Activated T-helper 17 cell treated with anti-CD3 and anti-CD28 coated beads, Interleukin-2, amount 50 U/mL, for 72 hours (primary cell): Measurements from ENCODE around the gene SYF2. TPM values are rescaled to one million over a fixed set of nuclear protein-coding genes. Genes with fewer than 3 reads are reported as not detected.
A peak's percentile ranks its signal among the peaks of the same experiment; 100 is the strongest.

Experiments
- ATAC-seq: fragments of 150-1000 bp; cut with Tn5 transposase; replicated peaks from 2 replicates; pipeline ENCODE4 v1.10.0; 2021; ENCODE audit warnings: mild to moderate bottlenecking, moderate library complexity
- H3K27ac Mint-ChIP-seq: one replicate; pipeline ENCODE4 v1.8.0; 2022; ENCODE audit warnings: mixed read lengths
- H3K27me3 Mint-ChIP-seq: one replicate; pipeline ENCODE4 v1.8.0; 2022; ENCODE audit warnings: mixed read lengths
- H3K36me3 Mint-ChIP-seq: one replicate; pipeline ENCODE4 v1.8.0; 2022; ENCODE audit warnings: low read depth, mild to moderate bottlenecking, mixed read lengths
- H3K4me1 Mint-ChIP-seq: one replicate; pipeline ENCODE4 v1.8.0; 2022; ENCODE audit warnings: mixed read lengths
- H3K4me3 Mint-ChIP-seq: one replicate; pipeline ENCODE4 v1.8.0; 2022; ENCODE audit warnings: mild to moderate bottlenecking, mixed read lengths
- H3K9me3 Mint-ChIP-seq: one replicate; pipeline ENCODE4 v1.8.0; 2022; ENCODE audit warnings: mixed read lengths
- total RNA-seq, 2 donors: library from RNA; stranded (reverse); gene quantifications; one replicate each; pipeline ENCODE4 v1.2.3, GENCODE V29; 2022

The SYF2 gene
- total RNA-seq, 2 donors from 2014 or later = 39.1 to 46.1 TPM

- ATAC-seq = no peak
- Mint-ChIP-seq H3K36me3 (no peaks in the 10 kb centered on the region), H3K27me3 (peaks cover 6% of the 10 kb centered on the region), H3K9me3 (no peaks in the 10 kb centered on the region), H3K27ac (no peak overlapping the region), H3K4me1 (no peaks in the 10 kb centered on the region), H3K4me3 (no peak overlapping the region)
Observed at GRCh38 chr1:25205786-25206185, 26.5 kb downstream of the SYF2 start.

- no peaks in the 10 kb centered on the region for H3K4me1 Mint-ChIP-seq
- no peak overlapping the region for H3K27ac Mint-ChIP-seq
- H3K36me3 Mint-ChIP-seq = no peaks in the 10 kb centered on the region
- H3K4me3 Mint-ChIP-seq = no peak overlapping the region
- ATAC-seq = peak; percentile 42
- peaks cover 6% of the 10 kb centered on the region for H3K27me3 Mint-ChIP-seq
- H3K9me3 Mint-ChIP-seq = no peaks in the 10 kb centered on the region
Observed at GRCh38 chr1:25204797-25205480, 27.4 kb downstream of the SYF2 start.

- Mint-ChIP-seq H3K27ac (no peak overlapping the region), H3K36me3 (no peaks in the 10 kb centered on the region), H3K4me3 (no peak overlapping the region), H3K27me3 (no peaks in the 10 kb centered on the region), H3K9me3 (no peaks in the 10 kb centered on the region), H3K4me1 (peaks cover 6% of the 10 kb centered on the region)
- ATAC-seq = no peak
Observed at GRCh38 chr1:25201006-25201405, 31.3 kb downstream of the SYF2 start.

GRCh38 chr1:25199819-25200620, 32.3 kb downstream of the SYF2 start:
- H3K27me3 Mint-ChIP-seq = no peaks in the 10 kb centered on the region
- ATAC-seq = no peak

GRCh38 chr1:25198663-25199252, 33.5 kb downstream of the SYF2 start:
- H3K27me3 Mint-ChIP-seq = peaks cover 6% of the 10 kb centered on the region
- no peak overlapping the region for H3K4me3 Mint-ChIP-seq
- peaks cover 6% of the 10 kb centered on the region for H3K4me1 Mint-ChIP-seq
- H3K36me3 Mint-ChIP-seq = no peaks in the 10 kb centered on the region
- peak overlapping the region; percentile 65 for H3K27ac Mint-ChIP-seq
- H3K9me3 Mint-ChIP-seq = no peaks in the 10 kb centered on the region
- ATAC-seq = no peak

More at GRCh38 chr1:25199819-25200620, 32.3 kb downstream of the SYF2 start:
- Mint-ChIP-seq H3K4me1 (peaks cover 6% of the 10 kb centered on the region), H3K9me3 (no peaks in the 10 kb centered on the region), H3K36me3 (no peaks in the 10 kb centered on the region), H3K27ac (no peak overlapping the region), H3K4me3 (no peak overlapping the region)

- no peaks in the 10 kb centered on the region for H3K36me3 Mint-ChIP-seq
- peaks cover 6% of the 10 kb centered on the region for H3K4me1 Mint-ChIP-seq
- ATAC-seq = no peak
- no peak overlapping the region for H3K4me3 Mint-ChIP-seq
- peaks cover 6% of the 10 kb centered on the region for H3K27me3 Mint-ChIP-seq
- H3K27ac Mint-ChIP-seq = peak overlapping the region; percentile 65
- H3K9me3 Mint-ChIP-seq = no peaks in the 10 kb centered on the region
Observed at GRCh38 chr1:25197982-25198662, 34.2 kb downstream of the SYF2 start.

GRCh38 chr1:25197235-25197975, 34.9 kb downstream of the SYF2 start:
- H3K27ac Mint-ChIP-seq = no peak overlapping the region
- H3K36me3 Mint-ChIP-seq = no peaks in the 10 kb centered on the region
- H3K4me3 Mint-ChIP-seq = no peak overlapping the region
- no peak for ATAC-seq
- no peaks in the 10 kb centered on the region for H3K9me3 Mint-ChIP-seq
- peaks cover 6% of the 10 kb centered on the region for H3K27me3 Mint-ChIP-seq
- H3K4me1 Mint-ChIP-seq = peaks cover 6% of the 10 kb centered on the region

GRCh38 chr1:25196830-25197229, 35.5 kb downstream of the SYF2 start:
- no peak overlapping the region for H3K27ac Mint-ChIP-seq
- peaks cover 6% of the 10 kb centered on the region for H3K27me3 Mint-ChIP-seq
- ATAC-seq = no peak
- no peaks in the 10 kb centered on the region for H3K36me3 Mint-ChIP-seq
- no peak overlapping the region for H3K4me3 Mint-ChIP-seq
- H3K9me3 Mint-ChIP-seq = no peaks in the 10 kb centered on the region
- H3K4me1 Mint-ChIP-seq = peaks cover 6% of the 10 kb centered on the region

- Mint-ChIP-seq H3K27me3 (peaks cover 6% of the 10 kb centered on the region), H3K9me3 (no peaks in the 10 kb centered on the region), H3K36me3 (no peaks in the 10 kb centered on the region), H3K4me3 (no peak overlapping the region), H3K27ac (no peak overlapping the region), H3K4me1 (peaks cover 6% of the 10 kb centered on the region)
- ATAC-seq = no peak
Observed at GRCh38 chr1:25195835-25196234, 36.5 kb downstream of the SYF2 start.

GRCh38 chr1:25194572-25195020, 37.7 kb downstream of the SYF2 start:
- no peak for ATAC-seq
- Mint-ChIP-seq H3K27me3 (peaks cover 6% of the 10 kb centered on the region), H3K4me3 (no peak overlapping the region), H3K27ac (no peak overlapping the region), H3K9me3 (no peaks in the 10 kb centered on the region), H3K4me1 (peaks cover 6% of the 10 kb centered on the region), H3K36me3 (no peaks in the 10 kb centered on the region)

- H3K4me3 Mint-ChIP-seq = no peak overlapping the region
Observed at GRCh38 chr1:25194054-25194453, 38.2 kb downstream of the SYF2 start.

GRCh38 chr1:25193229-25193628, 39.1 kb downstream of the SYF2 start:
- H3K4me3 Mint-ChIP-seq = no peak overlapping the region
- no peak for ATAC-seq
- no peaks in the 10 kb centered on the region for H3K36me3 Mint-ChIP-seq
- H3K27me3 Mint-ChIP-seq = peaks cover 6% of the 10 kb centered on the region
- H3K9me3 Mint-ChIP-seq = no peaks in the 10 kb centered on the region
- H3K4me1 Mint-ChIP-seq = peaks cover 6% of the 10 kb centered on the region
- no peak overlapping the region for H3K27ac Mint-ChIP-seq

More at GRCh38 chr1:25194054-25194453, 38.2 kb downstream of the SYF2 start:
- H3K9me3 Mint-ChIP-seq = no peaks in the 10 kb centered on the region
- peaks cover 6% of the 10 kb centered on the region for H3K27me3 Mint-ChIP-seq
- H3K4me1 Mint-ChIP-seq = peaks cover 6% of the 10 kb centered on the region
- H3K36me3 Mint-ChIP-seq = no peaks in the 10 kb centered on the region
- no peak overlapping the region for H3K27ac Mint-ChIP-seq
- no peak for ATAC-seq

- H3K4me3 Mint-ChIP-seq = no peak overlapping the region
- no peaks in the 10 kb centered on the region for H3K4me1 Mint-ChIP-seq
Observed at GRCh38 chr1:25192154-25192553, 40.1 kb downstream of the SYF2 start.

GRCh38 chr1:25190260-25190659, 42.0 kb downstream of the SYF2 start:
- H3K9me3 Mint-ChIP-seq = no peaks in the 10 kb centered on the region
- H3K4me1 Mint-ChIP-seq = no peaks in the 10 kb centered on the region
- no peak for ATAC-seq
- H3K27me3 Mint-ChIP-seq = peaks cover 6% of the 10 kb centered on the region
- no peak overlapping the region for H3K27ac Mint-ChIP-seq
- H3K36me3 Mint-ChIP-seq = no peaks in the 10 kb centered on the region
- no peak overlapping the region for H3K4me3 Mint-ChIP-seq

More at GRCh38 chr1:25192154-25192553, 40.1 kb downstream of the SYF2 start:
- ATAC-seq = no peak
- Mint-ChIP-seq H3K9me3 (no peaks in the 10 kb centered on the region), H3K36me3 (no peaks in the 10 kb centered on the region), H3K27ac (no peak overlapping the region), H3K27me3 (peaks cover 6% of the 10 kb centered on the region)
